HepG2 (cell line): ENCODE results near the gene TPH1. TPM values are rescaled to one million over a fixed set of nuclear protein-coding genes. Genes with fewer than 3 reads are reported as not detected.

ENCODE experiments used
- ARID4A ChIP-seq: sonication (generic); formaldehyde crosslinking; IDR thresholded peaks from 2 replicates; pipeline ENCODE4 v1.5.0; 2020; ENCODE audit warnings: mild to moderate bottlenecking, missing genetic modification reagents, borderline replicate concordance
- HNF4G ChIP-seq, 2 experiments: sonication (generic) in 1 of 2; formaldehyde crosslinking in 1 of 2; IDR thresholded peaks; 2 replicates each; pipeline versions ENCODE4 v1.4.0 to v1.6.1; 2011 to 2020; ENCODE audit warnings: borderline replicate concordance in 2 of 2, low read depth in 2 of 2, mild to moderate bottlenecking in 2 of 2, low read length in 1 of 2, missing genetic modification reagents in 1 of 2, moderate library complexity in 1 of 2
- NFKB2 ChIP-seq: sonication (generic); formaldehyde crosslinking; IDR thresholded peaks from 2 replicates; pipeline ENCODE4 v1.4.0; 2020; ENCODE audit warnings: missing genetic modification reagents, borderline replicate concordance
- PAF1 ChIP-seq: IDR thresholded peaks from 2 replicates; pipeline ENCODE4 v1.6.1; 2016; ENCODE audit warnings: missing genetic modification reagents, missing compliant biosample characterization
- RNF2 ChIP-seq: fragments of 450-650 bp; conservative IDR thresholded peaks from 2 replicates; pipeline ENCODE4 v1.6.1; 2016; ENCODE audit warnings: low read depth
- TRIM22 ChIP-seq: fragments of 450-650 bp; IDR thresholded peaks from 2 replicates; pipeline ENCODE4 v1.6.1; 2017
- ZNF296 ChIP-seq: sonication (generic); formaldehyde crosslinking; conservative IDR thresholded peaks from 2 replicates; pipeline ENCODE4 v1.5.0; 2020; ENCODE audit warnings: mild to moderate bottlenecking, missing genetic modification reagents
- ZNF407 ChIP-seq: sonication (generic); formaldehyde crosslinking; IDR thresholded peaks from one replicate; pipeline ENCODE4 v1.5.1; 2020; ENCODE audit warnings: mild to moderate bottlenecking, missing genetic modification reagents; ENCODE audit errors: not compliant biosample characterization
- ZNF629 ChIP-seq: sonication (generic); formaldehyde crosslinking; conservative IDR thresholded peaks from 2 replicates; pipeline ENCODE4 v1.5.0; 2020; ENCODE audit warnings: missing genetic modification reagents
- ZNF800 ChIP-seq: sonication (generic); formaldehyde crosslinking; IDR thresholded peaks from 2 replicates; pipeline ENCODE4 v1.4.0; 2020; ENCODE audit warnings: missing genetic modification reagents
- polyA plus RNA-seq, 8 experiments: library from polyadenylated mRNA; depleted of rRNA in 3 of 8; stranded (reverse) in 7 of 8; unstranded in 1 of 8; fragments of >200 nt; fragmentation: Illumina TruSeq in 4 of 8; extraction: Trizol in 4 of 8; gene quantifications; 2 replicates each; pipeline versions ENCODE4 v1.2.1 to v1.2.3, GENCODE V29; 2011 to 2016; ENCODE audit warnings: low read depth in 4 of 8, missing spikeins in 1 of 8, mixed read lengths in 1 of 8; ENCODE audit not compliant: insufficient read depth in 1 of 8
- total RNA-seq, 5 experiments: library from RNA; depleted of rRNA; stranded (reverse); fragments of >200 nt; fragmentation: Illumina TruSeq; extraction: Trizol; gene quantifications; 2 replicates each; pipeline ENCODE4 v1.2.3, GENCODE V29; 2016; ENCODE audit warnings: low read depth in 1 of 5

Gene TPH1
- total and polyA plus RNA-seq, 2 of the 13 experiments (the other 11 are each of a cell fraction or from before 2014, with no cell fraction given), result 0.26 to 0.53 TPM

GRCh38 chr11:18012906-18013781 is 32.9 kb downstream of the TPH1 start, which contains the start of gene SERGEF (continued):
- TF ChIP-seq PAF1 (CRISPR knock-in tag) (no peak), ZNF407 (CRISPR knock-in tag) (no peak), TRIM22 (no peak), ZNF629 (CRISPR knock-in tag) (no peak), ZNF296 (CRISPR knock-in tag) (no peak), RNF2 (no peak), ARID4A (CRISPR knock-in tag) (peak; percentile 72; the same call in 1 of the 2 replicates), ZNF800 (CRISPR knock-in tag) (peak; percentile 66), HNF4G (IDR thresholded peaks at IDR 0.05; ENCODE audit: borderline replicate concordance, low read depth, low read length) (no peak; the same call in 1 of the 2 replicates), HNF4G (CRISPR knock-in tag; IDR thresholded peaks at IDR 0.05; ENCODE audit: borderline replicate concordance, low read depth) (no peak), NFKB2 (CRISPR knock-in tag) (peak; percentile 41; the same call in 1 of the 2 replicates)
